GM12875 (cell line): Measurements from ENCODE around the gene DIAPH2.

Source experiments
- H3K4me3 ChIP-seq: one replicate; pipeline ENCODE4 v1.5.1; 2011; ENCODE audit warnings: low read depth, low read length, control low read depth
- TF ChIP-seq, protein P1 (sequence below): IDR thresholded peaks from 2 replicates; pipeline ENCODE4 v1.5.1; 2011; ENCODE audit warnings: low read depth, mild to moderate bottlenecking, control low read depth, inconsistent platforms, low read length, moderate library complexity, borderline replicate concordance; ENCODE audit not compliant: insufficient read depth

Gene DIAPH2

DNA sequence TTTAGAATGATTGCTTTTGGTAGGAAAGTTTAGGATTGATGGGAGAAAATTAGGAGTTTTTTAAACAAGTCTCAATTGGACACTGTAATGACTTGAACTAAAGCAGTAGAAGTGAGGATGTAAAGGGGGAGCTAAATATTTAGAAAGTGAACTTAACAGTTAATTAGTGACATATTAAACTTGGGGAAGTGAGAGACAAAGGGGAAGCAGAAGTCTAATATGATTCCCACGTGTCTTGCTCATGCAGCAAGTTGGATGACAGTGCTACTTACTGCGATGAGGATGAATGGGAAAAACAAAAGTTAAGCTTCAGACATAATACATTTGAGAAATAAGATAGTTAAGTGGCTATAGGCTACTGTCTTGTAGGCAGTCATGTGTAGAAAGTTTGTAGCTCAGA is 309.5 kb downstream of the DIAPH2 start:
- H3K4me3 ChIP-seq = no peak overlapping the region
- TF ChIP-seq, protein P1, sequence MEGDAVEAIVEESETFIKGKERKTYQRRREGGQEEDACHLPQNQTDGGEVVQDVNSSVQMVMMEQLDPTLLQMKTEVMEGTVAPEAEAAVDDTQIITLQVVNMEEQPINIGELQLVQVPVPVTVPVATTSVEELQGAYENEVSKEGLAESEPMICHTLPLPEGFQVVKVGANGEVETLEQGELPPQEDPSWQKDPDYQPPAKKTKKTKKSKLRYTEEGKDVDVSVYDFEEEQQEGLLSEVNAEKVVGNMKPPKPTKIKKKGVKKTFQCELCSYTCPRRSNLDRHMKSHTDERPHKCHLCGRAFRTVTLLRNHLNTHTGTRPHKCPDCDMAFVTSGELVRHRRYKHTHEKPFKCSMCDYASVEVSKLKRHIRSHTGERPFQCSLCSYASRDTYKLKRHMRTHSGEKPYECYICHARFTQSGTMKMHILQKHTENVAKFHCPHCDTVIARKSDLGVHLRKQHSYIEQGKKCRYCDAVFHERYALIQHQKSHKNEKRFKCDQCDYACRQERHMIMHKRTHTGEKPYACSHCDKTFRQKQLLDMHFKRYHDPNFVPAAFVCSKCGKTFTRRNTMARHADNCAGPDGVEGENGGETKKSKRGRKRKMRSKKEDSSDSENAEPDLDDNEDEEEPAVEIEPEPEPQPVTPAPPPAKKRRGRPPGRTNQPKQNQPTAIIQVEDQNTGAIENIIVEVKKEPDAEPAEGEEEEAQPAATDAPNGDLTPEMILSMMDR = no peak

DNA sequence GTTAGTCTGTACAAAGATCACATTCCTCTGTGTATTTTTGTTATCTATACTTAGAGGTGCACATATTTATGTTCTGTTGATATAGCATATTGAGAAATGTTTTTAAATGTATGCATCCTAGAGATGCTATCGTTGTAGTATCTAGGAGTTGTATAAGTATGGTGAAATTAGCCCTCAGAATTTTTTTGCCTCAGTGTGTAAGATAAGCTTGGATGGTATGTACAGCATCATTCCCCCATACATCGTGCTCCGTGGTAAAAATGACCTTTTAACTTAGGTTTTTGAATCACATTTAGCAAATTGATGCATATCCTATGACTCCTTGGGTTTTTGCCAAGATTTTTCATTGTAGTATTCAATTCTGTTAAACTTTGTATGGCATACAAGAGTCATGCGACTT is 312.6 kb downstream of the DIAPH2 start:
- TF ChIP-seq, protein P1 = no peak
- H3K4me3 ChIP-seq = no peak overlapping the region

DNA sequence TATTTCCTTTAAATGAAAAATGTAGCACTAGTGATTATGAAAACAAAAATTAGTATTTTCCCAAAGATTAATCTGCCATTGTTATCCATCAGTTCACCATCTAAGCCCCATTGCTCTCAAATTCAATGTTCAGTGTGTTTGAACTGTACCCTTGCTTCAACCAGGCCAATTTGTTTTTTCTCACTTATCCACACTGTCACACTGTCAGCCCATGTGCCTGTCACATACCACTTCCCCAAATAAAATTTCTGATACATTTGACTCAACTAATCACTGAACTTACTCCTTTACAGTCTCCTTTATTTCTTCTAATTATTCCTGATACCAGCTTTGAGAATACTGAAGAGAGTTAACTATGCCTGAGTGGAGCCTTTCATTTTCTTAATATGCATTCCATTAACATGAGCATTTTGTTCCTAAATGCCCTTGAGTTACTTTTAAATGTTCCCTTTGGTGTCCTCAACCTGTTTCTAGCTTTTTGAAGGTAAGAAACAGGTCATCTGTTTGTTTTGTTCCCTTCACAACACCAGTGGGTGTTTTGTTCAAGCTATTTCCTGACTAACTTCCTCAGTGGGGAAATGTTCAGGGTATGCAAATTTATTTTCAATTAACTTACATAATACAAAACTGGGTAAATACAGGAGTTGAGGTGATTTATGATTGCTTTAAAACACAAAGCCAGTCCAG is 316.2 kb downstream of the DIAPH2 start:
- TF ChIP-seq, protein P1 = no peak
- no peak overlapping the region for H3K4me3 ChIP-seq

DNA sequence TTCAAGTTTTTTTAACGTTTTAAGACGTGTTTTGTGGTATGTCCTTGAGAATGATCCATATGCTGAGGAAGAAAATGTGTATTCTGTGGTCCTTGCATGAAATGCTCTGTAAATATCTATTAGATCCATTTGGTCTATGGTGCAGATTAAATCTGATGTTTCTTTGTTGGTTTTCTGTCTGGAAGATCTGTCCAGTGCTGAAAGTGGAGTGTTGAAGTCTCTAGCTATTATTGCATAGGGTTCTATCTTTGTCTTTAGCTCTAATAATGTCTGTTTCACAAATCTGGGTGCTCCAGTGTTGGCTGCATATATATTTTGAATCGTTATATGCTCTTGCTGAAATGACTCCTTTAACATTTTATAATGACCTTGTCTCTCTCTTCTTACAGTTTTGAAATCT is 321.5 kb downstream of the DIAPH2 start:
- TF ChIP-seq, protein P1 = no peak
- no peak overlapping the region for H3K4me3 ChIP-seq

DNA sequence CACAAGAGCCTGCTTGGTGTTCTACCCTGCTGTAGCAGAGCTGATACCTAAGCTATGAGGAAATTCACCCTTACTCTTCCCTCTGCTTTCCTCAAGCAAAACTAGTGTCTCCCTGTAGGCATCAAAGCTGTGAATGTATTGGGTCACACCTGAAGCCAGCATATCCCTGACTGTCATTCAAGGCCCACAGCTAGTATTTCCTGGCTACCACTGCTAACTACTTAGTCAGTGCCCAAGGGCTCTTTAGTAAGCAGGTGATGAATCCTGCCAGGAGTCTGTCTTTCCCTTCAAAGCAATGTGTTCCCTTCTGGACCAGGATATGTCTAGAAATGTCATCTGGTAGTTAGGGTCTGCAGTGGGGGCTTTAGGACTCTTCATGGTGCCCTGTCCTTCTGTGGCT is 324.7 kb downstream of the DIAPH2 start:
- no peak overlapping the region for H3K4me3 ChIP-seq
- TF ChIP-seq, protein P1 = no peak

DNA sequence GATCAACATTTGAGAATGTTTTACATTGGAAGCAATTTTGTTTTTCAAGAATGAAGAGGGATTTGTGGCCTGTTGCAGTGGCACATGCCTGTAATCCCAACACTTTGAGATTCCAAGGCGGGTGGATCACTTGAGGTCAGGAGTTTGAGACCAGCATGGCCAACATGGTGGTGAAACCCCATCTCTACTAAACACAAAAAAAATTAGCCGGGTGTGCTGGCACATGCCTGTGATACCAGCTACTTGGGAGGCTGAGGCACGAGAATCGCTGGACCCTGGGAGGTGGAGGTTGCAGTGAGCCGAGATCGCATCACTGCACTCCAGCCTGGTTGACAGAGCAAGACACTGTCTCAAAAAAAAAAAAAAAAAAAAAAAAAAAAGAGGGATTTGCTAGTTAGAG is 326.9 kb downstream of the DIAPH2 start:
- TF ChIP-seq, protein P1 = no peak
- H3K4me3 ChIP-seq = no peak overlapping the region

DNA sequence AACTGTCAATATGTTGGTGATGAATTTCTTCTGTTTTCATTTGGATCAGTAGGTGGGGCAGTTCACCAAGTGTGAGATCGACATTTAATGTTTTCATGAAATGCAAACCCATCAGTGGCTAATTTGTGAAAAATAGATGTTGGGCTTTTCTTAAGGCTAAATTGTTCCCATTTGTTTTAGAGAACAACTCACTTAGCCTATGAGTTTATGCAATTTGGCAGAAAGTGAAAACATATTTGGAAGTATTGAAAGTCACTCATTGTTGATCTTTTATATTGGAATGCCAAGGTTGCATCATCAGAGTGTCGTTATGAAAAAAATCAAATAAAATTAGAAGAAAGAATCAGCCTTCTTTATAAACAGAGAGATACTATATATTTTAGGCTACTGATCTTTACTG is 331.5 kb downstream of the DIAPH2 start:
- TF ChIP-seq, protein P1 = no peak
- H3K4me3 ChIP-seq = no peak overlapping the region
